Choroid plexus epithelial cell (primary cell): ENCODE data around the gene ENTREP1.
A peak's percentile ranks its signal among the peaks of the same experiment; 100 is the strongest.

Experiments
- DNase-seq: peaks from one replicate; pipeline ENCODE4 v3.0.0-alpha.2; 2010; ENCODE audit warnings: low read depth
- H3K4me3 ChIP-seq: 2 replicates; pipeline ENCODE4 v1.5.1; 2011; ENCODE audit warnings: low read depth, mild to moderate bottlenecking, control low read depth, low read length, moderate library complexity
- CTCF ChIP-seq: conservative IDR thresholded peaks from 2 replicates; pipeline ENCODE4 v1.5.1; 2011; ENCODE audit warnings: low read depth, mild to moderate bottlenecking, control low read depth, inconsistent platforms, low read length, moderate library complexity

Gene ENTREP1

GRCh38 chr9:69324549-69325401 lies at the start of gene ENTREP1:
Gene ENTREP1, plus strand, starts transcription at chr9:69325215. Its CDS starts 95 bp downstream, at chr9:69325310.
- DNase-seq = peak; percentile 10
- no peak for TF ChIP-seq CTCF

GRCh38 chr9:69276775-69277174 lies 48.2 kb upstream of the ENTREP1 start:
- no peak for TF ChIP-seq CTCF
- no peak overlapping the region for H3K4me3 ChIP-seq
- DNase-seq = peak; percentile 19

More at GRCh38 chr9:69324549-69325401, at the start of gene ENTREP1:
- H3K4me3 ChIP-seq = peak within 1 kb of the TSS; percentile 36

- no peak for TF ChIP-seq CTCF
- no peak for DNase-seq
- H3K4me3 ChIP-seq = no peak overlapping the region
Observed at GRCh38 chr9:69279084-69279731, 45.8 kb upstream of the ENTREP1 start.

- no peak for DNase-seq
- H3K4me3 ChIP-seq = no peak overlapping the region
- TF ChIP-seq CTCF = no peak
Observed at GRCh38 chr9:69279733-69280132, 45.3 kb upstream of the ENTREP1 start.

- H3K4me3 ChIP-seq = no peak overlapping the region
- no peak for DNase-seq
- TF ChIP-seq CTCF = no peak
Observed at GRCh38 chr9:69283003-69283402, 42.0 kb upstream of the ENTREP1 start.

GRCh38 chr9:69292078-69292477 lies 32.9 kb upstream of the ENTREP1 start:
- no peak for TF ChIP-seq CTCF
- H3K4me3 ChIP-seq = no peak overlapping the region
- no peak for DNase-seq
